Naive thymus-derived CD4-positive, alpha-beta T cell (primary cell): ENCODE data around the gene HIKESHI. TPM values are rescaled to one million over a fixed set of nuclear protein-coding genes. Genes with fewer than 3 reads are reported as not detected.

Source experiments
- ATAC-seq: fragments of 150-1000 bp; cut with Tn5 transposase; 2 replicates; pipeline ENCODE4 v1.10.0; 2021; ENCODE audit warnings: mild to moderate bottlenecking, moderate library complexity
- CTCF ChIA-PET: fragments of 350-600 bp; sonication (Branson Sonifier 250); formaldehyde crosslinking; loops from one replicate; lab custom pipeline; 2021; ENCODE audit warnings: antibody characterized with exemption; lab: Charles Lee
- POLR2A ChIA-PET: fragments of 350-600 bp; sonication (Branson Sonifier 250); formaldehyde crosslinking; loops from one replicate; lab custom pipeline; 2021; ENCODE audit warnings: antibody characterized with exemption, inconsistent platforms; lab: Charles Lee
- DNase-seq, 9 donors: peaks; one replicate each; pipeline versions ENCODE4 v3.0.0 to v3.0.0-alpha.2; 2020 to 2022; ENCODE audit warnings: mixed read lengths in 1 of 9
- H3K27ac ChIP-seq: one replicate; pipeline ENCODE4 v1.7.0; 2013; ENCODE audit warnings: mild to moderate bottlenecking, low read depth, low read length, moderate library complexity
- H3K27me3 ChIP-seq, 2 donors: one replicate each; pipeline ENCODE4 v1.7.0; 2013; ENCODE audit warnings: low read length in 2 of 2, mild to moderate bottlenecking in 2 of 2, moderate library complexity in 2 of 2; ENCODE audit not compliant: control insufficient read depth in 2 of 2, insufficient read depth in 2 of 2
- H3K36me3 ChIP-seq, 3 experiments: 1 replicate in 2 of 3; 2 replicates in 1 of 3; pipeline ENCODE4 v1.7.0; 2013; ENCODE audit warnings: low read length in 3 of 3, mild to moderate bottlenecking in 3 of 3, moderate library complexity in 1 of 3; ENCODE audit not compliant: insufficient read depth in 3 of 3, control insufficient read depth in 2 of 3
- H3K4me1 ChIP-seq, 2 donors: one replicate each; pipeline ENCODE4 v1.7.0; 2013; ENCODE audit warnings: low read length in 2 of 2, mild to moderate bottlenecking in 2 of 2, moderate library complexity in 1 of 2; ENCODE audit not compliant: control insufficient read depth in 2 of 2, insufficient read depth in 2 of 2
- H3K4me3 ChIP-seq: 2 replicates; pipeline ENCODE4 v1.7.0; 2013; ENCODE audit warnings: mild to moderate bottlenecking, low read length
- H3K9me3 ChIP-seq, 3 experiments: 1 replicate in 2 of 3; 2 replicates in 1 of 3; pipeline ENCODE4 v1.7.0; 2013; ENCODE audit warnings: low read length in 3 of 3; ENCODE audit not compliant: control insufficient read depth in 2 of 3
- H3K27ac Mint-ChIP-seq, 9 donors: one replicate each; pipeline ENCODE4 v1.8.0; 2020 to 2022; ENCODE audit warnings: mixed read lengths in 9 of 9, mild to moderate bottlenecking in 8 of 9, moderate library complexity in 5 of 9, inconsistent platforms in 2 of 9
- H3K27me3 Mint-ChIP-seq, 5 donors: one replicate each; pipeline ENCODE4 v1.8.0; 2021 to 2022; ENCODE audit warnings: mixed read lengths in 5 of 5, mild to moderate bottlenecking in 1 of 5
- H3K36me3 Mint-ChIP-seq, 5 donors: one replicate each; pipeline ENCODE4 v1.8.0; 2020 to 2022; ENCODE audit warnings: mixed read lengths in 5 of 5, mild to moderate bottlenecking in 3 of 5, inconsistent platforms in 1 of 5
- H3K4me1 Mint-ChIP-seq, 7 donors: one replicate each; pipeline ENCODE4 v1.8.0; 2020 to 2022; ENCODE audit warnings: mixed read lengths in 7 of 7, mild to moderate bottlenecking in 3 of 7, inconsistent platforms in 1 of 7
- H3K4me3 Mint-ChIP-seq, 10 donors: one replicate each; pipeline ENCODE4 v1.8.0; 2020 to 2022; ENCODE audit warnings: mild to moderate bottlenecking in 10 of 10, mixed read lengths in 10 of 10, moderate library complexity in 6 of 10, inconsistent platforms in 2 of 10
- H3K9me3 Mint-ChIP-seq, 11 donors: one replicate each; pipeline ENCODE4 v1.8.0; 2020 to 2022; ENCODE audit warnings: mixed read lengths in 11 of 11, mild to moderate bottlenecking in 4 of 11, inconsistent platforms in 1 of 11, moderate library complexity in 1 of 11
- intact Hi-C, 2 donors: fragments of 100-400 bp; cut with micrococcal nuclease; formaldehyde crosslinking; loops; one replicate each; pipeline ENCODE4 v1.15.1; 2023
- polyA plus RNA-seq, 2 donors: library from polyadenylated mRNA; unstranded; fragments of 300-500 nt; fragmentation: Illumina TruSeq; gene quantifications; one replicate each; pipeline ENCODE4 v1.2.3, GENCODE V29; 2021
- total RNA-seq, 6 experiments: library from RNA in 5 of 6; stranded (reverse) in 5 of 6; gene quantifications; 1 replicate in 5 of 6; 2 replicates in 1 of 6; pipeline ENCODE4 v1.2.3 and lab custom pipeline; 2021 to 2026

Gene HIKESHI
- total and polyA plus RNA-seq, 7 experiments from 2014 or later = 16.7 to 88.7 (median 31.6) TPM

- Mint-ChIP-seq H3K4me3 (no peak overlapping the region), H3K36me3 (peaks cover 0 to 2% (median 0%) of the 10 kb centered on the region in 5 donors), H3K4me1 (no peaks in the 10 kb centered on the region), H3K9me3 (peaks cover 0 to 2% (median 0%) of the 10 kb centered on the region in 11 donors), H3K27ac (no peak overlapping the region), H3K27me3 (no peaks in the 10 kb centered on the region)
- ChIA-PET POLR2A (no interaction called here), CTCF (no interaction called here)
- DNase-seq (no peak), ATAC-seq (no peak)
- intact Hi-C loops = no loop called here
- Histone ChIP-seq H3K9me3 (no peaks in the 10 kb centered on the region), H3K27ac (no peak overlapping the region), H3K36me3 (peaks cover 0 to 5% (median 0%) of the 10 kb centered on the region in 3 experiments), H3K4me3 (no peak overlapping the region), H3K4me1 (no peaks in the 10 kb centered on the region), H3K27me3 (no peaks in the 10 kb centered on the region)
Measured at GRCh38 chr11:86388198-86388597, 86.2 kb downstream of the HIKESHI start.

- POLR2A ChIA-PET = no interaction called here
- no peaks in the 10 kb centered on the region for H3K27me3 ChIP-seq
- no peak overlapping the region for H3K27ac Mint-ChIP-seq
- no peak overlapping the region for H3K27ac ChIP-seq
- no peaks in the 10 kb centered on the region for H3K4me1 ChIP-seq
- no peaks in the 10 kb centered on the region for H3K4me1 Mint-ChIP-seq
- intact Hi-C loops = no loop called here
- H3K4me3 ChIP-seq = no peak overlapping the region
- peaks cover 0 to 2% (median 0%) of the 10 kb centered on the region in 11 donors for H3K9me3 Mint-ChIP-seq
- no peaks in the 10 kb centered on the region for H3K9me3 ChIP-seq
- no peaks in the 10 kb centered on the region for H3K27me3 Mint-ChIP-seq
- no peak for DNase-seq
- CTCF ChIA-PET = no interaction called here
- peaks cover 0 to 2% (median 0%) of the 10 kb centered on the region in 5 donors for H3K36me3 Mint-ChIP-seq
- H3K4me3 Mint-ChIP-seq = no peak overlapping the region
- ATAC-seq = no peak
- H3K36me3 ChIP-seq = peaks cover 0 to 5% (median 0%) of the 10 kb centered on the region in 3 experiments
Measured at GRCh38 chr11:86390487-86390886, 88.4 kb downstream of the HIKESHI start.

- H3K9me3 Mint-ChIP-seq = no peaks in the 10 kb centered on the region
- no peak overlapping the region for H3K27ac Mint-ChIP-seq
- ChIA-PET CTCF (no interaction called here), POLR2A (no interaction called here)
- no peaks in the 10 kb centered on the region for H3K27me3 Mint-ChIP-seq
- H3K27ac ChIP-seq = no peak overlapping the region
- no peaks in the 10 kb centered on the region for H3K4me1 Mint-ChIP-seq
- no peak overlapping the region for H3K4me3 Mint-ChIP-seq
- no peaks in the 10 kb centered on the region for H3K4me1 ChIP-seq
- H3K36me3 ChIP-seq = peaks cover 0 to 5% (median 0%) of the 10 kb centered on the region in 3 experiments
- no peaks in the 10 kb centered on the region for H3K9me3 ChIP-seq
- ATAC-seq (no peak), DNase-seq (no peak)
- no peaks in the 10 kb centered on the region for H3K27me3 ChIP-seq
- no peak overlapping the region for H3K4me3 ChIP-seq
- intact Hi-C loops = no loop called here
- H3K36me3 Mint-ChIP-seq = peaks cover 0 to 8% (median 3%) of the 10 kb centered on the region in 5 donors
Measured at GRCh38 chr11:86395061-86395551, 93.1 kb downstream of the HIKESHI start.

Other genes starting within 250 kb of the HIKESHI start
- gene PICALM, start 233.2 kb upstream of the HIKESHI start, total RNA-seq = 100 to 1,000 TPM in 4 of 5 experiments, 10 to 100 TPM in 1; 96.7 to 230 (median 102) TPM
- 10 to 100 TPM; 14.6 to 16.1 TPM for gene PICALM, start 233.2 kb upstream of the HIKESHI start, polyA plus RNA-seq
- gene EED, start 57.5 kb upstream of the HIKESHI start, total RNA-seq = 10 to 100 TPM; 22.2 to 62.4 (median 35.5) TPM
- 10 to 100 TPM; 15.3 to 22.0 TPM for gene EED, start 57.5 kb upstream of the HIKESHI start, polyA plus RNA-seq
- gene CCDC81, start 72.6 kb downstream of the HIKESHI start, total RNA-seq = 1 to 10 TPM in 1 of 5 experiments, under 1 TPM in 4; 0.65 to 1.2 (median 0.86) TPM
- gene CCDC81, start 72.6 kb downstream of the HIKESHI start, polyA plus RNA-seq = under 1 TPM in 1 of 2 donors, not detected in 1; 0.12 TPM